H1 (cell line): ENCODE measurements around the gene ZFAND2B. TPM values are rescaled to one million over a fixed set of nuclear protein-coding genes. Genes with fewer than 3 reads are reported as not detected.

Source experiments
- JUND ChIP-seq: IDR thresholded peaks from 2 replicates; pipeline ENCODE4 v1.6.1; 2011; ENCODE audit warnings: mild to moderate bottlenecking, improper control_type of control experiment, low read length
- POU5F1 ChIP-seq: IDR thresholded peaks from 2 replicates; pipeline ENCODE4 v1.6.1; 2011; ENCODE audit warnings: low read depth, mild to moderate bottlenecking, low read length, moderate library complexity
- RXRA ChIP-seq: IDR thresholded peaks from 2 replicates; pipeline ENCODE4 v1.6.1; 2011; ENCODE audit warnings: low read depth, mild to moderate bottlenecking, low read length, moderate library complexity; ENCODE audit not compliant: insufficient read depth
- SIX5 ChIP-seq: IDR thresholded peaks from 2 replicates; pipeline ENCODE4 v1.6.1; 2011; ENCODE audit warnings: mild to moderate bottlenecking, low read depth, low read length
- SRF ChIP-seq: IDR thresholded peaks from 2 replicates; pipeline ENCODE4 v1.6.1; 2011; ENCODE audit warnings: mild to moderate bottlenecking, low read depth, low read length, moderate library complexity
- TEAD4 ChIP-seq: IDR thresholded peaks from 2 replicates; pipeline ENCODE4 v1.6.1; 2012; ENCODE audit warnings: low read depth, low read length, inconsistent platforms, mixed read lengths
- polyA plus RNA-seq, 7 experiments: library from polyadenylated mRNA; depleted of rRNA in 3 of 7; stranded (reverse) in 5 of 7; unstranded in 2 of 7; fragments of >200 nt in 5 of 7; fragments of 200-250 nt in 2 of 7; gene quantifications; 1 replicate in 5 of 7; 2 replicates in 1 of 7; 4 replicates in 1 of 7; pipeline versions ENCODE4 v1.2.1 to v1.2.3, GENCODE V29; 2011 to 2013; ENCODE audit warnings: missing spikeins in 2 of 7, mixed read lengths in 2 of 7
- total RNA-seq: library from RNA; stranded (reverse); fragmentation: NEBNext Ultra II Directional; extraction: Animal tissue kit (Norgen Biotek cat#: 25700); gene quantifications from 2 replicates; pipeline ENCODE4 v1.2.1, GENCODE V29; 2021

The ZFAND2B gene
- total and polyA plus RNA-seq, 2 of the 8 experiments (the other 6 are each of a cell fraction or from before 2014, with no cell fraction given), result 16.0 to 17.9 TPM

DNA sequence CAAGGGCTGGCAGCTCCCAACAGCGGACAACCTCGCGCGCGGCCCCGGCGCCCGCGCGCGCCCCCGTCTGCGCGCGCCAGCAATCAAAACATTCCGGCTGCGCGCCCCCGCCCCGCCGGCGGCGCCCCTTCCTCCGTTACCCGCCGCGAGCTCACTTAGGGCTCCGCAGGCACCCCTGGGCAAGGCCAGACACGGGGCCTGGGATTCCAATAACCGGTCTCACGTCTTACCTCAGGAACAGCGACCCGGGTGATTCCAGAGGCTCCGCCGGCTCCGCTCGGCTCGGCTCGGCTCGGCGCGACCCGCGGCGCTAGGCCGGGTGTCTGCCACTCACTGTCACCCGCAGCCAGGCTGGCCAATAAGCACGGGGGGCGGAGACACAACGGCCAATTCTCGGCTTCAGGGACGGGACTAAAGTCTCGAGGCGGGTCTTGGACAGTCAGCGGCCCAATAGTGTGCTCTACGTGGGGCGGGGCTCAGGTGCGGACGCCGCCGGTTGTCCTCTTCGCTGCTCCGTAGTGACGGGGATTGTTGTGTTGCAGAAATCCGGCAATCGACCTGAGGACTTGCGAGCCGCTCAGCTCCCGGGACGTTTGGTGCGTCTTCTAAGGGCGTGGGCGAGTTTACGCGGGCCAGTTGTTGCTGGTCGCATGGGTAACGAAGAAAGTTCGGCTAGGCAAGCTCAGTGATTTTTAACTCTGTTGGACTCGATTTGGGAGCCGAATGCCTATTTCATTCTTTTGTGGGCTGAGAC, 22.9 kb downstream of the ZFAND2B start, which contains the start of the genes ANKZF1 and ATG9A (continued):
- no peak for TF ChIP-seq POU5F1
- TF ChIP-seq TEAD4, result no peak
- no peak for TF ChIP-seq SRF
- TF ChIP-seq RXRA, result no peak
- no peak for TF ChIP-seq JUND
- no peak for TF ChIP-seq SIX5
